RPMI8226 (cell line): ENCODE data around the gene BMP7.
"Not testable (repeated sequence)": the region's sequence is repeated elsewhere in the genome, so short reads cannot be mapped to it uniquely, and the experiment has no call there.

Experiments used
- DNase-seq: peaks from one replicate; pipeline ENCODE4 v3.0.0-alpha.2; 2015

Gene BMP7

DNA sequence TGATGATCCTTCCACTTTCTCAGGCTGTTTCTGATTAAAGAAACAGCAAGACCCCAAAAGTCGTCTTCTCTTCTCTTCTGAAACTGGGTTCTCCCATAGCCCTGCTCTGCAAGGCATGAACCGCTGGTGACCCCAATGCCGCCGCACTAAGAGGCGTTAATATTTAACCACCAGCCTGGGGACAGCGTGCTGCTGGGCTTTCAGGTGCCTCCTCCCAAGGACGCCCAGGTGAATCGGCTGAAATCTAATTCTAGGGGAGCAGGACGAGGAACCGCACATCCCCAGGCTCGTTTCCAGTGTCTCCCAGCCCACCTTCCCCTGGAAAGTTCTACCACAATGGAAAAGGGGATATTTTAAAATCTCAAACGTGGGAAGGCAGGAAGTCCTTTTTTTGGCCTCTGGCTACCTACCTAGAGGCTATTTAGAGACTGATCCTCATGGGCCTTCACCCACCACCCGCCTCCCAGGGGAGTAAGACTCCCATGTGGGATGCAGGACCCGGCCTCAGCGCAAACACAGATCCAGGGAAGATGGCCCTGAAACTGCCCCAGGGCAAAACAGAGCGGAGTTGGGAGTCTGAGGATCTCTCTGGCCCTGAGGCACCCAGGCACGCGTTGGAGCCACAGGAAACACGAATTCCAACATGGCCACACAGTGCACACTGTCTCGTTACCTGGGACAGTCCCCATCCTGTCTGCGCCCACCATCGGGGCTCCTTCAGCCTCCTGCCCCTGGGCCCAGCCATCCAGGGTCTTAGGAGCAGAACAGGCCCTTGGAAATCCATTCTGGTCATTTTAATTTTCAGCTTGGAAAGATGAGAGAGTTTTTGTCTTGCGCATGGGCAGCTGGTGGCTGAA lies 56.2 kb downstream of the BMP7 start:
- DNase-seq, result no peak

GRCh38 chr20:57209413-57209812 lies 57.0 kb downstream of the BMP7 start:
- DNase-seq, result no peak

- DNase-seq, result no peak
Observed at GRCh38 chr20:57208198-57208597, 58.2 kb downstream of the BMP7 start.

- DNase-seq, result no peak
Observed at GRCh38 chr20:57207251-57207650, 59.2 kb downstream of the BMP7 start.

DNA sequence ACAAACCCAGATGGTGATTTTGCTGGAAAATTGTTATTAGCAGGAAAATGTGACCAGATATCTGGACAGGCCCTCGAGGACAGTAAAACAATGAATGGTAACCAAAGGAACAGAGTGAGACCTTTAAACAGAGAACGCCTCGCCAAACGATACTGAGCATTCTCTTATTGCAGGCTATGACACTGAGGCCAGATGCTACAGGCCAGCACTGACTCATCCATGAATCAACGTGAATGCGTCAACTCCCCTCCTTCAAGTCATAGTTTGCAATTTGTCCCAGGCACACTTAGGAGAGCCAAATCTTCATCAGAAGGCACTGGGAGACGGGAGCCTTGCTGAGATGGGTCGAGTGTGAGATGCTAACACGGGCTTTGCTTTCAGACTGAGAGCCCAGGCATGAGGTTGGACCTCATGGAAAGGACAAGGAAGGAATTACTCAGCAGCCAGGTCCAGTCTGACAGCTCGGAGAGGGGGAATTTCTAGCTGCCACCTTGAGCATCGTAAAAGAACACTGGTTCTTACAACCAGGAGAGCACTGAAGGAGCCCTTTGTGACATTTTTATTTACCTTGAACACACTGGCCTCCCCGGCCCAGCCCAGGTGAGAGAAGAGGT lies 60.7 kb downstream of the BMP7 start:
- no peak for DNase-seq

DNA sequence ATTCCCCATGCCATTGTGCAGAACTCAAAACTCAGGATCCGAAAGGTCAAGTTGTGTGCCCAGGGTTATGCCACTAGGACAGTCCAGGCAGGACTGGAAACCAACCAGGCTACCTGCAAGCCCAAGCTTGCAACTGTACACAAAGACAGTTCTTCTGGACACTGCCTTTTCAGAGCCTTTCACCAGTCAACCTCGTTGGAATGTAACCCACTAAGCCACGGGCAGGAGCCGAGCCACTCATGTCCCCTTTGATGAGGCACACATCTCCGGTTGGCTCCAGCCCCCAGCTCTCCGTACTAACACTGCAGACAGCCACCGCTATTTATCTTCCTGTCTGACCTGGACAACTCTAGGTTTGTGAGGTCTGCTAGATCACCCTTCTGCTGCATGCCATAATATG lies 62.5 kb downstream of the BMP7 start:
- no peak for DNase-seq

DNA sequence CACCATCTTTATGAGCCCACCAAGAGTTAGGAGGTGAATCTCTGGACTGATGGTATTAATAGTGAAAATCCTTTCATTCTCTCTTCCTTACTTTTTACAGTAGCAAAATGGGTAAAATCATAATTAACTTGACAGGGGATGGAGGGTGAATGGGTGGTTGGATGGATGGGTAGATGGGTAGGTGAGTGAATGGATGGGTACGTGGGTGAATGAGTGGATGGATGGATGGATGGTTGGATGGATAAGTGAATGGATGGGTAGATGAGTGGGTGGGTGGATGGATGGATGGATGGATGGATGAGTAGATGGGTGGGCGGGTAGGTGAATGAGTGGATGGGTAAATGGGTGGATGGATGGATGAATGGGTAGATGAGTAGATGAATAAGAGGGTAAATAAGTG lies 63.2 kb downstream of the BMP7 start:
- DNase-seq, result no peak

DNA sequence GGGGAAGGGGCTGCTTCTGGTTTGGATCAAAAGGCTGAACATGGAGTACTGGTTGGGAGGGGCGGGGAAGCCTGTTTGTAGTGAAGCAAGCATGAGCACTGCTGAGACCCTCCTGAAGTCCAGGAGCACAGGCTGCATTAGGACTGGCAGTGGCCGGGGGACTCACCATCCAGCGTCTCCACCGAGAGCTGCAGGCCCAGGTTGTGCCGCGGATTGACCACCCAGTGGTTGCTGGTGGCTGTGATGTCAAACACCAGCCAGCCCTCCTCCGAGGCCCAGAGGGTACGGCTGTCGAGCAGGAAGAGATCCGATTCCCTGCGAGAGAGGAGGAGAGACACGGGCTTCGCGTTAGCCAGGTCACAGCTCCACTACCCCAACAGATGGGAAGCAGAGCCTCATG lies 64.1 kb downstream of the BMP7 start:
- DNase-seq, result no peak

DNA sequence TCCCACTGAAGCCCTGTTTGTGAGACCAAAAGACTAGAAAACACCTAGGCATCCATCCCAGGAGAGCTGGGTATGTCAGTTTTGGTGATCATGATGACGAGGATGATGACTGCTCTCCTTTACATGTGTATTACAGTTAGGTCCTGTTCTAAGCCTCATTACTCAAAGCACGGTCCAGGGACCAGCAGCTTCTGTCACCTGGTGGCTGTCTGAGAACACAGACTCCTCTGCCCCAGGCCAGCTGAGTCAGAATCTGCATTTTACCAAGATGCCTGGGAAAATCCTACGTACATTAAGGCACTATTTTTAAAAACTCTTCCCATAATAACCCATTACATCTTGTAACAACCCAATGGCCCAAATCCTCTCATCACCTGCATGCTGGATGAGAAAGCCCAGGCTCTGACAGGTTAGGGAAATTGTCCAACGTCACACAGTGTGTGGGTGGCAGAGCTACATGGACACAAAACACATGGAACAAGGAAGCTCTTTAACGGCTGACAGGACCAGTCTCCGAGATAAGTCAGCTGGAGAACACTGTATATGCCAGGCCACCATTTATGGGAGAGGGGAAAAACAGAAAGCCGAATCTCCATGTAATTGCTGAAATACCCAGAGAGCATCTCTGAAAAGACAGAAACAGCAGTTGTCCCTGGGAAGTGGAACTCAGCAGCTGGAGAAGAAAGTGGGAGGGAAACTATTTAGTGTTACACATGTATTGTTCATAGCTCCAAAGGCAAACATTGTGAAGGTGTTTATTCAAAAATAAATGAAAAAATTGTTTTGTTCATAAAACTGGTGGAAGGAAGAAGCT lies 65.4 kb downstream of the BMP7 start:
- no peak for DNase-seq

- no peak for DNase-seq
Observed at GRCh38 chr20:57199656-57200405, 66.6 kb downstream of the BMP7 start.

GRCh38 chr20:57198132-57199072 lies 68.0 kb downstream of the BMP7 start:
- DNase-seq, result no peak

DNA sequence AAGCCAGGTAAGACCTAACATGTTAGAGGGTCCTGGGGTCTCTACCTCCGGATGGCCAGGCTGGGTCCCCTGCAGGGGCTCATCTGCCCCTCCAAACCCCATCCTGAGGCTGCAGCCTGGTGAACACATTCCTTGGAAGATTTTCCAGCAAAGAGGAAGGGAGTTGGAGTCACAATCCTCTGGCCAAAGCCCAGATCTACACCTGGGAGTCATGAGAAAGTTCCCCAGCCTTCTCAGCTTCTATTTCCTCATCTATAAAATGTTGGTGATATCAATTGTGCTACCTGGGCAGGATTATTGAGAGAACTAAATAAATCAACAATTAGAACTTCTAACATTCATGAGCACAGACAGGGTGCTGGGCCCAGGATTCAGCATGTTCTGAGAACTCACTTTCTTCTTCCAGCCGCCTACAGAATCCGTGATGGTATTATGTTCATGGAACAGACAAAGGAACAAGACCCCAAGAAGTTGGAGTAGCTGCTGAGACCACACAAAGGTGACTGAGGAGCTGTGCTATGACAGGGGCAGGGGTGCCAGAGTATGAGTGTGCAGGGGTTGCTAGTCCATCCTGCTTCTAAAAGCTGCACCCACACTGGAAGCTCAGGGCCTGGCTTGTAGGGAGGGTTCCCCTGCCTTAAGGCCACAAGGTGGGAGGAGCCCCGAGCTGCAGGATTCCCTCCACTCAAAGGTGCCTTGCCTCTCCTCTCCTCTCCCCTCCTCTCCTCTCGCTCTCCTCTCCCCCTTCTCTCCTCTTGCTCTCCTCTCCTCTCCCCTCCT lies 68.9 kb downstream of the BMP7 start:
- DNase-seq, result no peak

DNA sequence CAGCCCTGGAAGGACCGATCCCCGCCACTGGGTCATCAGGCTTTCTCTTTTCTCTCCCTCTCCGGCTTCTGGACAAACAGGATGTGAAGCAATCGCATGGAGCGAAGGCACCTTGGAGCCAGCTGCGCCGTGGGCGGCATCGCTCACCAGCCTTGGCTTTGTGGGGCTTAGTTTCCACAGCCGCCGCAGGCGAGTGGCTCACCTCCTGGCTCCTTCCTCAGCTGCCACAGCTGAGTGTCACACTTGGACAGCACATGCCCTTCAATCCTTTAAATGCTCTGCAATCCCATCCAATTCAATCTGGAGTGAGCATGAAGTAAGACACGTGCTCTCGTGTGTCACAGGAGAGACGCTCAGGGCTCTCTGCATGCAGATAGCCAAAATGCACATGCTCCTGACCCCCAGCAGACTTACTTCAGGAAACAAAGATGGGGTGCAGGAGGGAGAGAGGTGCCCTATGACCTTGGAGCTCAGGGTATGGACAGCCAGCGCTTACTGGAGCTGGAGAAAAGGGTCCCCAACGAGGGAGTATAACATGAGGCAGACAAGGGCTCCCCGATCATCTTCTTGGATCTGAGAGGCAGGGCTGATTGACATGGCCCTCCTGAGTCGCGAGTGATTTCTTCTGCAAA lies 70.9 kb downstream of the BMP7 start:
- no peak for DNase-seq

DNA sequence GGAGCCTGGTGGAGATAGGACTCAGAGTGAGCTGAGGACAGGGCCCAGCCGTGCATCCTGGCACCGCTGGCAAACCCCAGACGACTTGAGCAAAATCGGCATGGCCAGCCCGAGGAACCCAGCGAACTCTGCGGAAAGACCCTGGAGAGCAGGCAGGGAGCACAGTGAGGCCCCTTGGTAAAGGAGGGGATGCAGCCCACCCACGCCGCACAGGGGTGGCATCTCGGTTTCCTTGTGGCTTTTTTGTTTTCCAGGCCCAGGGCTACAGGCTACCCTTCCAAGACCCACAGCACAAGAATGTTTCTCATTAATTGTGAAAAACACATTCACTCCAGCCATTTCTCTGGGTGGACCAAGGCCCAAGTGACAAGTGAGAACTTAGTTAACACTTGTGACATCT lies 71.4 kb downstream of the BMP7 start:
- no peak for DNase-seq

- DNase-seq, result no peak
Observed at GRCh38 chr20:57194154-57194553, 72.3 kb downstream of the BMP7 start.

GRCh38 chr20:57193094-57193493 lies 73.3 kb downstream of the BMP7 start:
- DNase-seq, result no peak

DNA sequence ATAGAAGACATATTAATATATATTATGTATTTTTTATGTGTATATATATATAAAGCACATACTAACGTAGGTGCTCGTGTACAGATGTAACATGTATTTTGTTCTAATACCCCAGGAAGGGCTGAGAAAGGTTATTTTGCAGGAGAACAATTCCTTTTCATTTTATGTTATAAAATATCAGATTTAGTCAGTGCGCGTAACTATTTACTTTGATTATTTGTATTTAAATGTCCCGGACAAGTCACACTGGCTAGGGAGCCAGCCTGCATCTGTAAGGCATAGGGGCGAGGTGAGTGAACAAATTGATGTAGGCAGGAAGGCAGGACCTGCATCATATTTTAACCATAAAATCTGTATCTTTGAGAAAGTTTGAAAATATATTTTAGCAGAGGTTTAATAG lies 74.1 kb downstream of the BMP7 start:
- DNase-seq, result no peak

DNA sequence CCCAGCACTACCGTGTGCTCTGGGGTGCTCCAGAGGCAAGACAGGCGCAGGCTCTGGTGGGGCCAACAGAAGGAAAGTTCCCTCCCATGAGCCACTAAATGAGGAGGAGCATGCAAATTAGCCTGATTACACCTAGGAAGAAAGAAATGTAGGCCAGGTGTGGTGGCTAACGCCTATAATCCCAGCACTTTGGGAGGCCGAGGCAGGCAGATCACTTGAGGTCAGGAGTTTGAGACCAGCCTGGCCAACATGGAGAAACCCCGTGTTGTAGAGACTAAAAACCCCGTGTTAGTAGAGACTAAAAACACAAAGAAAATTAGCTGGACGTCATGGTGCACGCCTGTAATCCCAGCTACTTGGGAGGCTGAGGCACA lies 75.2 kb downstream of the BMP7 start:
- not testable (repeated sequence) for DNase-seq

DNA sequence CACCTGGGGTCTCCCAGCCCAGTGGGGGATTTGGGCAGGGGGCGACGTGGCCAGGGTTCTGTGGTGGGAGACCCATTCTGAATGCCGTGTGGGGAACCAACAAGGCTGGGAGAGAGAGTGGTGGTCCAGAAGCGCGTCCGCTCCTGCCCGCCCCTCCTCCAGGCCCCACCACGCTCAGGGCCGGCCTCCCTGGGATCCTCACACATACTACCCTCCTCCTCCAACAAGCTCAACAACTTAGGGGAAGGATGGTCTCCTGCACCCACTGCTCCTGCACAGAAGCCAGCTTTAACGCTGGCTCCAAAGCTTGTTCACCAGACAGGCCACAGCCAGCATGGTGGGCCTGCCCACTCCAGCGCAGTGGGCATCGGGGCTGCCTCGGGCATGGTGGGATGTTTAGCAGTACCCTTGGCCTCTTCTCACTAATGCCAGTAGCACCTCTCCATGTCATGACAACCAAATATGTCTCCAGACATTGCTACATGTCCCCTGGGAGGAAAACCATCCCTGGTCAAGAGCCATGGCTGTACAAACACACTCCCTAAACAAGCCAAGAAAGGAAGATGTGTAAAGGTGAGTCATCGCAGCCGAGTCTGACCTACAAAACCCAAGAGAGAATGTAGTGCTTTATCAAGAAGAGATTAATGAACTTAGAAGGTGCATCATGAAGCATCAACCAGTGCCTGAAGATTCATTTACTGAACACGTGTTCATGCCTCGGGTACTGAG lies 75.7 kb downstream of the BMP7 start:
- DNase-seq, result no peak

DNA sequence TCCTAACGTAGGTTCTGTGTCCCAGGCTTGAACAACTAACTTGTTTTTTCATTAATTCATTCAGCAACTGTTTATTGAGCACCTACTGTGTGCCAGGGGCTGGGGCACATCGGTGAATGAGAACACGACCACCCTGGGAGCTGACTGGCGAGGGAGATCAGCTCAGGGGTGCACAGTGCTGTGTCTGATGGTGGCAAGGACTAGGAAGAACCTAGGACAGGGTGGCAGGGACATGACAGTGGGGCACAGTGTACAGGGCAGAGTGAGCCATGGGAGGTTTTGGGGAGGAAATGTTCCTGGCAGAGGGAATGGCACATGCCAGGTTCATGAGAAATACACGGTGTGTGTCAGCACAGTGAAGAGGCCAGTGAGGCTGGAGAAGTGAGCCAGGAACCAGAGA lies 76.7 kb downstream of the BMP7 start:
- no peak for DNase-seq
